ENCODE measurements around the gene UGT1A10.
"Not testable (repeated sequence)": the region's sequence is repeated elsewhere in the genome, so short reads cannot be mapped to it uniquely, and the experiment has no call there.

UGT1A10 gene

GRCh38 chr2:233747283-233747544 is 111.0 kb downstream of the UGT1A10 start:
- no peak for DNase-seq (ENCODE audit: low spot score)
- Mint-ChIP-seq H3K4me3 (no peak overlapping the region), H3K36me3 (ENCODE audit: low read depth) (no peaks in the 10 kb centered on the region), H3K27ac (no peak overlapping the region), H3K4me1 (ENCODE audit: low read depth) (no peaks in the 10 kb centered on the region), H3K27me3 (ENCODE audit: low read depth) (no peaks in the 10 kb centered on the region), H3K9me3 (peaks cover 17% of the 10 kb centered on the region)

GRCh38 chr2:233750689-233751088 is 114.4 kb downstream of the UGT1A10 start:
- not testable (repeated sequence) for H3K27ac Mint-ChIP-seq; DNase-seq (ENCODE audit: low spot score); H3K4me3 Mint-ChIP-seq; H3K36me3 Mint-ChIP-seq (ENCODE audit: low read depth); H3K27me3 Mint-ChIP-seq (ENCODE audit: low read depth); H3K4me1 Mint-ChIP-seq (ENCODE audit: low read depth)
- H3K9me3 Mint-ChIP-seq: peaks cover 17% of the 10 kb centered on the region

- peaks cover 17% of the 10 kb centered on the region for H3K9me3 Mint-ChIP-seq
- DNase-seq (ENCODE audit: low spot score); H3K36me3 Mint-ChIP-seq (ENCODE audit: low read depth); H3K27me3 Mint-ChIP-seq (ENCODE audit: low read depth); H3K4me3 Mint-ChIP-seq; H3K27ac Mint-ChIP-seq; H3K4me1 Mint-ChIP-seq (ENCODE audit: low read depth): not testable (repeated sequence)
Measured at GRCh38 chr2:233751212-233752009, 115.2 kb downstream of the UGT1A10 start.

- no peaks in the 10 kb centered on the region for H3K36me3 Mint-ChIP-seq (ENCODE audit: low read depth)
- H3K27ac Mint-ChIP-seq: no peak overlapping the region
- no peak overlapping the region for H3K4me3 Mint-ChIP-seq
- peaks cover 11% of the 10 kb centered on the region for H3K9me3 Mint-ChIP-seq
- H3K27me3 Mint-ChIP-seq (ENCODE audit: low read depth): no peaks in the 10 kb centered on the region
- no peak for DNase-seq (ENCODE audit: low spot score)
- no peaks in the 10 kb centered on the region for H3K4me1 Mint-ChIP-seq (ENCODE audit: low read depth)
Measured at GRCh38 chr2:233754872-233755611, 118.8 kb downstream of the UGT1A10 start.

GRCh38 chr2:233756429-233757081 is 120.3 kb downstream of the UGT1A10 start:
- Mint-ChIP-seq H3K4me1 (ENCODE audit: low read depth) (no peaks in the 10 kb centered on the region), H3K9me3 (peaks cover 2% of the 10 kb centered on the region), H3K36me3 (ENCODE audit: low read depth) (no peaks in the 10 kb centered on the region), H3K27ac (no peak overlapping the region), H3K4me3 (no peak overlapping the region), H3K27me3 (ENCODE audit: low read depth) (no peaks in the 10 kb centered on the region)
- no peak for DNase-seq (ENCODE audit: low spot score)

- H3K27me3 Mint-ChIP-seq (ENCODE audit: low read depth): peaks cover 2% of the 10 kb centered on the region
- no peak overlapping the region for H3K4me3 Mint-ChIP-seq
- DNase-seq (ENCODE audit: low spot score): no peak
- H3K9me3 Mint-ChIP-seq: no peaks in the 10 kb centered on the region
- no peak overlapping the region for H3K27ac Mint-ChIP-seq
- H3K36me3 Mint-ChIP-seq (ENCODE audit: low read depth): no peaks in the 10 kb centered on the region
- H3K4me1 Mint-ChIP-seq (ENCODE audit: low read depth): no peaks in the 10 kb centered on the region
Measured at GRCh38 chr2:233758141-233758540, 121.9 kb downstream of the UGT1A10 start.

GRCh38 chr2:233758849-233759248 is 122.6 kb downstream of the UGT1A10 start:
- Mint-ChIP-seq H3K4me1 (ENCODE audit: low read depth) (no peaks in the 10 kb centered on the region), H3K27ac (no peak overlapping the region), H3K4me3 (no peak overlapping the region)

GRCh38 chr2:233760043-233760442 is 123.8 kb downstream of the UGT1A10 start, which contains the start of gene UGT1A1:
Gene UGT1A1 (plus strand): TSS chr2:233760270. CDS start chr2:233760288, 18 bp downstream.
- Mint-ChIP-seq H3K4me1 (ENCODE audit: low read depth) (no peaks in the 10 kb centered on the region), H3K27me3 (ENCODE audit: low read depth) (peaks cover 11% of the 10 kb centered on the region), H3K27ac (no peak within 1 kb of the TSS), H3K36me3 (ENCODE audit: low read depth) (no peaks in the 10 kb centered on the region), H3K4me3 (no peak within 1 kb of the TSS), H3K9me3 (no peaks in the 10 kb centered on the region)
- DNase-seq (ENCODE audit: low spot score): no peak

More at GRCh38 chr2:233758849-233759248, 122.6 kb downstream of the UGT1A10 start:
- no peaks in the 10 kb centered on the region for H3K9me3 Mint-ChIP-seq
- no peaks in the 10 kb centered on the region for H3K36me3 Mint-ChIP-seq (ENCODE audit: low read depth)
- peaks cover 9% of the 10 kb centered on the region for H3K27me3 Mint-ChIP-seq (ENCODE audit: low read depth)
- DNase-seq (ENCODE audit: low spot score): no peak

GRCh38 chr2:233761040-233761769 is 125.0 kb downstream of the UGT1A10 start:
- no peaks in the 10 kb centered on the region for H3K9me3 Mint-ChIP-seq
- peaks cover 11% of the 10 kb centered on the region for H3K27me3 Mint-ChIP-seq (ENCODE audit: low read depth)
- no peaks in the 10 kb centered on the region for H3K36me3 Mint-ChIP-seq (ENCODE audit: low read depth)
- no peak for DNase-seq (ENCODE audit: low spot score)
- H3K4me1 Mint-ChIP-seq (ENCODE audit: low read depth): no peaks in the 10 kb centered on the region
- no peak overlapping the region for H3K4me3 Mint-ChIP-seq
- no peak overlapping the region for H3K27ac Mint-ChIP-seq

GRCh38 chr2:233764264-233764663 is 128.0 kb downstream of the UGT1A10 start:
- no peaks in the 10 kb centered on the region for H3K9me3 Mint-ChIP-seq
- no peak overlapping the region for H3K27ac Mint-ChIP-seq
- no peaks in the 10 kb centered on the region for H3K4me1 Mint-ChIP-seq (ENCODE audit: low read depth)
- peaks cover 13% of the 10 kb centered on the region for H3K27me3 Mint-ChIP-seq (ENCODE audit: low read depth)
- no peak for DNase-seq (ENCODE audit: low spot score)
- no peaks in the 10 kb centered on the region for H3K36me3 Mint-ChIP-seq (ENCODE audit: low read depth)
- no peak overlapping the region for H3K4me3 Mint-ChIP-seq

- H3K9me3 Mint-ChIP-seq: no peaks in the 10 kb centered on the region
- H3K27ac Mint-ChIP-seq: no peak overlapping the region
- DNase-seq (ENCODE audit: low spot score): no peak
- no peaks in the 10 kb centered on the region for H3K36me3 Mint-ChIP-seq (ENCODE audit: low read depth)
- peaks cover 13% of the 10 kb centered on the region for H3K27me3 Mint-ChIP-seq (ENCODE audit: low read depth)
- H3K4me3 Mint-ChIP-seq: no peak overlapping the region
- no peaks in the 10 kb centered on the region for H3K4me1 Mint-ChIP-seq (ENCODE audit: low read depth)
Measured at GRCh38 chr2:233764761-233765160, 128.5 kb downstream of the UGT1A10 start.

GRCh38 chr2:233766416-233766815 is 130.2 kb downstream of the UGT1A10 start:
- no peaks in the 10 kb centered on the region for H3K4me1 Mint-ChIP-seq (ENCODE audit: low read depth)

GRCh38 chr2:233768076-233768475 is 131.8 kb downstream of the UGT1A10 start:
- Mint-ChIP-seq H3K36me3 (ENCODE audit: low read depth) (no peaks in the 10 kb centered on the region), H3K27ac (no peak overlapping the region), H3K9me3 (no peaks in the 10 kb centered on the region), H3K27me3 (ENCODE audit: low read depth) (peaks cover 10% of the 10 kb centered on the region), H3K4me1 (ENCODE audit: low read depth) (no peaks in the 10 kb centered on the region), H3K4me3 (no peak overlapping the region)
- DNase-seq (ENCODE audit: low spot score): no peak

More at GRCh38 chr2:233766416-233766815, 130.2 kb downstream of the UGT1A10 start:
- Mint-ChIP-seq H3K9me3 (no peaks in the 10 kb centered on the region), H3K27me3 (ENCODE audit: low read depth) (peaks cover 13% of the 10 kb centered on the region), H3K4me3 (no peak overlapping the region), H3K36me3 (ENCODE audit: low read depth) (no peaks in the 10 kb centered on the region), H3K27ac (no peak overlapping the region)
- no peak for DNase-seq (ENCODE audit: low spot score)

GRCh38 chr2:233769260-233769659 is 133.0 kb downstream of the UGT1A10 start:
- no peaks in the 10 kb centered on the region for H3K4me1 Mint-ChIP-seq (ENCODE audit: low read depth)
- H3K27ac Mint-ChIP-seq: no peak overlapping the region
- no peaks in the 10 kb centered on the region for H3K36me3 Mint-ChIP-seq (ENCODE audit: low read depth)
- DNase-seq (ENCODE audit: low spot score): no peak
- peaks cover 4% of the 10 kb centered on the region for H3K27me3 Mint-ChIP-seq (ENCODE audit: low read depth)
- H3K4me3 Mint-ChIP-seq: no peak overlapping the region
- H3K9me3 Mint-ChIP-seq: no peaks in the 10 kb centered on the region
